Measurements from ENCODE around the gene MMAB.
A peak's percentile ranks its signal among the peaks of the same experiment; 100 is the strongest.

MMAB gene

GRCh38 chr12:109518820-109519665 is 54.3 kb downstream of the MMAB start:
- DNase-seq (ENCODE audit: low read depth in 2 of 2, low spot score in 1 of 2), result peak; percentile 10 to 29

- DNase-seq (ENCODE audit: low read depth in 2 of 2, low spot score in 1 of 2), result no peak
Measured at GRCh38 chr12:109517619-109518018, 55.7 kb downstream of the MMAB start.

GRCh38 chr12:109513977-109514376 is 59.3 kb downstream of the MMAB start:
- DNase-seq (ENCODE audit: low read depth in 2 of 2, low spot score in 1 of 2), result no peak

GRCh38 chr12:109513051-109513450 is 60.3 kb downstream of the MMAB start:
- no peak for DNase-seq (ENCODE audit: low read depth in 2 of 2, low spot score in 1 of 2)

- DNase-seq (ENCODE audit: low read depth in 2 of 2, low spot score in 1 of 2), result no peak
Measured at GRCh38 chr12:109512608-109513007, 60.7 kb downstream of the MMAB start.

DNA sequence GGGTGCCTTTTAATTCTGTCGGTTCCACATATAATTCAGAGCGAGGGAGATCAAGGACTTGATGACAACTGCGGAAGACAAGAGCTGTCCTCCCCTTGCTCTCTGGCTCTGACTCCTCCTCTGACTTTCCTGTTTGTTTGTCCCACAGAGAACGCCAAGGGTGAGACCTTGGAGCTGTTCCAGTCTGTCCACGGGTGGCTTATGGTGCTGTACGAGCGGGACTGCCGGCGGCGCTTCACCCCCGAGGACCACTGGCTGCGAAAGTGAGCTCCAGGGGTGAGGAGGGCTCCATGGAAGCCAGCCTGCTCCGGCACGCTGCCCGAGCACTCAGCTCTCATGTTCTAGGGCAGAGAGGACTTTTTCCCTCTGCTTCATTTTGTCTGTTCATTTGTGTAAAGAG is 63.1 kb downstream of the MMAB start:
- DNase-seq (ENCODE audit: low read depth in 2 of 2, low spot score in 1 of 2), result no peak

DNA sequence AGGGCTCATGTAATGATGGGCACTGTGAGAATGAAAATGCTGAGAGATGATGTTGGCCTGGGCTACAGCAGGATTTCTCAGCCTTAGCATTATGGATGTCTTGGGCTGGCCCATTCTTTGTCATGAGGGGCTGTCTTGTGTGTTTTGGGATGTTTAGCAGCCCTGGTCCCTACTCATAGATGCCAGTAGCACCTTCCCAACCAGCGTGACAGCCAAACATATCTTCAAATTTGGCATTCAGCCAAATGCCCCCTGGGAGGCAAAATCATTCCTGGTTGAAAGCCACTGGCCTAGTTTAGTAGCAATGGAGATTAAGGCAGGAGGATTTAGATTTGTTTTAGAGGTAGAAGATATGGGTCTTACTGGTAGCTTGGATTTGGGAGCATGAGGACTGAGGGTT is 69.2 kb downstream of the MMAB start:
- no peak for DNase-seq (ENCODE audit: low read depth in 2 of 2, low spot score in 1 of 2)

Measured in stimulated activated CD8-positive, alpha-beta memory T cell treated with anti-CD3 and anti-CD28 coated beads, Interleukin-4, amount 100 ng/mL, for 1 hour (primary cell).